Measurements from ENCODE around the gene RAB6A. TPM values are rescaled to one million over a fixed set of nuclear protein-coding genes. Genes with fewer than 3 reads are reported as not detected.
"Not testable (repeated sequence)": the region's sequence is repeated elsewhere in the genome, so short reads cannot be mapped to it uniquely, and the experiment has no call there.

Gene RAB6A
- total RNA-seq = 60.3 TPM

GRCh38 chr11:73760679-73761402, at the start of gene RAB6A:
RAB6A (minus strand) TSS chr11:73761074; CDS start chr11:73760635, 439 bp downstream.
- DNase-seq (ENCODE audit: low read depth in 2 of 3, low spot score in 2 of 3) = peak; percentile 96 to 100 (median 100)

GRCh38 chr11:73810637-73811036, 49.8 kb upstream of the RAB6A start:
- DNase-seq (ENCODE audit: low read depth in 2 of 3, low spot score in 2 of 3) = no peak

GRCh38 chr11:73808052-73808451, 47.2 kb upstream of the RAB6A start:
- DNase-seq (ENCODE audit: low read depth in 2 of 3, low spot score in 2 of 3) = no peak

GRCh38 chr11:73804712-73805111, 43.8 kb upstream of the RAB6A start:
- no peak for DNase-seq (ENCODE audit: low read depth in 2 of 3, low spot score in 2 of 3)

GRCh38 chr11:73801136-73801535, 40.3 kb upstream of the RAB6A start:
- DNase-seq (ENCODE audit: low read depth in 2 of 3, low spot score in 2 of 3) = no peak

GRCh38 chr11:73800276-73800806, 39.5 kb upstream of the RAB6A start:
- no peak for DNase-seq (ENCODE audit: low read depth in 2 of 3, low spot score in 2 of 3)

GRCh38 chr11:73797457-73797856, 36.6 kb upstream of the RAB6A start:
- no peak for DNase-seq (ENCODE audit: low read depth in 2 of 3, low spot score in 2 of 3)

GRCh38 chr11:73795925-73796632, 35.2 kb upstream of the RAB6A start:
- DNase-seq (ENCODE audit: low read depth in 2 of 3, low spot score in 2 of 3) = no peak

GRCh38 chr11:73792584-73792983, 31.7 kb upstream of the RAB6A start:
- DNase-seq (ENCODE audit: low read depth in 2 of 3, low spot score in 2 of 3) = no peak

GRCh38 chr11:73789279-73789670, 28.4 kb upstream of the RAB6A start:
- no peak for DNase-seq (ENCODE audit: low read depth in 2 of 3, low spot score in 2 of 3)

- peak; percentile 80 to 88 (median 88) for DNase-seq (ENCODE audit: low read depth in 2 of 3, low spot score in 2 of 3)
These were observed 27.0 kb upstream of the RAB6A start, which contains the start of gene MRPL48 for GRCh38 chr11:73787643-73788558. MRPL48 (plus strand) TSS chr11:73787874; CDS start chr11:73787972, 98 bp downstream.

- no peak for DNase-seq (ENCODE audit: low read depth in 2 of 3, low spot score in 2 of 3)
These were observed 26.3 kb upstream of the RAB6A start for GRCh38 chr11:73787051-73787642.

GRCh38 chr11:73785467-73785866, 24.6 kb upstream of the RAB6A start:
- not testable (repeated sequence) for DNase-seq (ENCODE audit: low read depth in 2 of 3, low spot score in 2 of 3)

GRCh38 chr11:73784734-73785133, 23.9 kb upstream of the RAB6A start:
- no peak for DNase-seq (ENCODE audit: low read depth in 2 of 3, low spot score in 2 of 3)

- DNase-seq (ENCODE audit: low read depth in 2 of 3, low spot score in 2 of 3) = no peak
These were observed 23.3 kb upstream of the RAB6A start for GRCh38 chr11:73784080-73784634.

- no peak for DNase-seq (ENCODE audit: low read depth in 2 of 3, low spot score in 2 of 3)
These were observed 22.7 kb upstream of the RAB6A start for GRCh38 chr11:73783483-73784020.

GRCh38 chr11:73781303-73781702, 20.4 kb upstream of the RAB6A start:
- no peak for DNase-seq (ENCODE audit: low read depth in 2 of 3, low spot score in 2 of 3)

GRCh38 chr11:73779084-73779902, 18.4 kb upstream of the RAB6A start:
- DNase-seq (ENCODE audit: low read depth in 2 of 3, low spot score in 2 of 3) = peak; percentile 85 to 99 (median 98)

- DNase-seq (ENCODE audit: low read depth in 2 of 3, low spot score in 2 of 3) = not testable (repeated sequence)
These were observed 9.9 kb upstream of the RAB6A start for GRCh38 chr11:73770811-73771210.
